Subcutaneous abdominal adipose tissue (tissue), 5 donors: ENCODE measurements around the gene STK32C.

Source experiments
- H3K27ac ChIP-seq: one replicate; pipeline ENCODE4 v1.7.0; 2013; ENCODE audit warnings: low read depth, mild to moderate bottlenecking, inconsistent platforms, low read length, moderate library complexity
- H3K27me3 ChIP-seq, 5 donors: one replicate each; pipeline ENCODE4 v1.7.0; 2013; ENCODE audit warnings: low read length in 5 of 5, inconsistent platforms in 1 of 5; ENCODE audit not compliant: control insufficient read depth in 5 of 5, insufficient read depth in 4 of 5
- H3K36me3 ChIP-seq, 5 donors: one replicate each; pipeline ENCODE4 v1.7.0; 2013; ENCODE audit warnings: low read length in 5 of 5; ENCODE audit not compliant: control insufficient read depth in 5 of 5, insufficient read depth in 5 of 5
- H3K4me1 ChIP-seq, 5 donors: one replicate each; pipeline ENCODE4 v1.7.0; 2013; ENCODE audit warnings: low read length in 5 of 5, mild to moderate bottlenecking in 3 of 5, moderate library complexity in 1 of 5; ENCODE audit not compliant: control insufficient read depth in 5 of 5, insufficient read depth in 5 of 5
- H3K4me3 ChIP-seq, 5 donors: one replicate each; pipeline ENCODE4 v1.7.0; 2013; ENCODE audit warnings: low read length in 5 of 5, low read depth in 1 of 5
- H3K9ac ChIP-seq, 5 donors: one replicate each; pipeline ENCODE4 v1.7.0; 2013; ENCODE audit warnings: low read length in 5 of 5, mild to moderate bottlenecking in 4 of 5, moderate library complexity in 3 of 5
- H3K9me3 ChIP-seq, 5 donors: one replicate each; pipeline ENCODE4 v1.7.0; 2013; ENCODE audit warnings: low read length in 5 of 5; ENCODE audit not compliant: control insufficient read depth in 5 of 5
- donor health status: healthy.
- donor health status: healthy.
- donor health status: healthy.
- donor health status: healthy.
- donor health status: healthy.

The STK32C gene

GRCh38 chr10:132209130-132209529 is 98.6 kb downstream of the STK32C start:
- Histone ChIP-seq H3K27ac (no peak overlapping the region), H3K36me3 (peaks cover 2 to 36% (median 9%) of the 10 kb centered on the region in 5 donors), H3K4me3 (no peak overlapping the region), H3K27me3 (no peaks in the 10 kb centered on the region), H3K9me3 (peaks cover 0 to 8% (median 7%) of the 10 kb centered on the region in 5 donors), H3K9ac (no peak overlapping the region), H3K4me1 (no peaks in the 10 kb centered on the region)

- H3K9me3 ChIP-seq = peaks cover 0 to 8% (median 6%) of the 10 kb centered on the region in 5 donors
- peaks cover 2 to 36% (median 9%) of the 10 kb centered on the region in 5 donors for H3K36me3 ChIP-seq
- no peak overlapping the region for H3K27ac ChIP-seq
- no peaks in the 10 kb centered on the region for H3K4me1 ChIP-seq
- H3K9ac ChIP-seq = no peak overlapping the region
- H3K27me3 ChIP-seq = no peaks in the 10 kb centered on the region
- no peak overlapping the region for H3K4me3 ChIP-seq
Observed at GRCh38 chr10:132208462-132209050, 99.2 kb downstream of the STK32C start.

GRCh38 chr10:132207536-132208461 is 100.0 kb downstream of the STK32C start:
- Histone ChIP-seq H3K27me3 (no peaks in the 10 kb centered on the region), H3K27ac (no peak overlapping the region), H3K36me3 (peaks cover 0 to 36% (median 7%) of the 10 kb centered on the region in 5 donors), H3K4me3 (no peak overlapping the region), H3K9ac (no peak overlapping the region), H3K9me3 (peaks cover 0 to 2% (median 0%) of the 10 kb centered on the region in 5 donors), H3K4me1 (no peaks in the 10 kb centered on the region)

- Histone ChIP-seq H3K9ac (no peak overlapping the region), H3K27ac (no peak overlapping the region), H3K27me3 (no peaks in the 10 kb centered on the region), H3K36me3 (peaks cover 0 to 36% (median 7%) of the 10 kb centered on the region in 5 donors), H3K9me3 (no peaks in the 10 kb centered on the region), H3K4me3 (no peak overlapping the region), H3K4me1 (no peaks in the 10 kb centered on the region)
Observed at GRCh38 chr10:132206806-132207535, 100.8 kb downstream of the STK32C start.

- H3K27ac ChIP-seq = no peak overlapping the region
- no peaks in the 10 kb centered on the region for H3K27me3 ChIP-seq
- peaks cover 0 to 33% (median 5%) of the 10 kb centered on the region in 5 donors for H3K36me3 ChIP-seq
- no peaks in the 10 kb centered on the region for H3K9me3 ChIP-seq
- no peak overlapping the region for H3K9ac ChIP-seq
- no peak overlapping the region for H3K4me3 ChIP-seq
- no peaks in the 10 kb centered on the region for H3K4me1 ChIP-seq
Observed at GRCh38 chr10:132206377-132206745, 101.4 kb downstream of the STK32C start.

- H3K4me3 ChIP-seq = no peak overlapping the region
- H3K27ac ChIP-seq = no peak overlapping the region
- peaks cover 0 to 32% (median 4%) of the 10 kb centered on the region in 5 donors for H3K36me3 ChIP-seq
- no peak overlapping the region for H3K9ac ChIP-seq
- H3K4me1 ChIP-seq = no peaks in the 10 kb centered on the region
- no peaks in the 10 kb centered on the region for H3K9me3 ChIP-seq
- no peaks in the 10 kb centered on the region for H3K27me3 ChIP-seq
Observed at GRCh38 chr10:132205650-132206376, 101.9 kb downstream of the STK32C start.

- no peak overlapping the region for H3K27ac ChIP-seq
- H3K36me3 ChIP-seq = peaks cover 0 to 32% (median 4%) of the 10 kb centered on the region in 5 donors
- H3K9me3 ChIP-seq = no peaks in the 10 kb centered on the region
- no peaks in the 10 kb centered on the region for H3K27me3 ChIP-seq
- no peak overlapping the region for H3K4me3 ChIP-seq
- H3K9ac ChIP-seq = no peak overlapping the region
- no peaks in the 10 kb centered on the region for H3K4me1 ChIP-seq
Observed at GRCh38 chr10:132204781-132205473, 102.8 kb downstream of the STK32C start.

GRCh38 chr10:132204078-132204780 is 103.5 kb downstream of the STK32C start:
- Histone ChIP-seq H3K9me3 (no peaks in the 10 kb centered on the region), H3K9ac (no peak overlapping the region), H3K4me1 (no peaks in the 10 kb centered on the region), H3K36me3 (peaks cover 0 to 31% (median 4%) of the 10 kb centered on the region in 5 donors), H3K27ac (no peak overlapping the region), H3K27me3 (no peaks in the 10 kb centered on the region), H3K4me3 (no peak overlapping the region)
